ENCODE measurements around the gene SURF2.
A peak's percentile ranks its signal among the peaks of the same experiment; 100 is the strongest.

SURF2 gene

DNA sequence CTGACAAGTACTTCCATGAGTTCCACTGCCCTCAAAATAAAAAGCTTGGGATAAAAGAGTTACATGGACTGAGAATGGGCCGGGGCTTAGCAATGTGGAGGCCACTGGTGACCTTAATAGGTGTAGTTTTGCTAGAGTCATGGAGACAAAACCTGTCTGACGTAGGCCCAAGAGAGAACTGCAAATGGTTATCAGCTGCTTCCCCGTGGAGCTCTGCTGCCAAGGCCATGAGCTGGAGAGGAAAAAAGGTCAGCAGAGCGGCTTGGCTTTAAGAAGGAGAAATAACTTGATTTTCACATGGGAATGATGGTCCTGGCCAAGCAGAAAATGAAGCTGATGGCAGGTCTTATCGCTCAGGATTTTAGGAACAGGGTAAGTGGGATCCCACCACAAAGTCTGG lies 16.7 kb upstream of the SURF2 start:
- H3K27ac ChIP-seq: no peak overlapping the region
- TF ChIP-seq ZFX (IDR thresholded peaks at IDR 0.05): no peak
- TF ChIP-seq, protein P1, sequence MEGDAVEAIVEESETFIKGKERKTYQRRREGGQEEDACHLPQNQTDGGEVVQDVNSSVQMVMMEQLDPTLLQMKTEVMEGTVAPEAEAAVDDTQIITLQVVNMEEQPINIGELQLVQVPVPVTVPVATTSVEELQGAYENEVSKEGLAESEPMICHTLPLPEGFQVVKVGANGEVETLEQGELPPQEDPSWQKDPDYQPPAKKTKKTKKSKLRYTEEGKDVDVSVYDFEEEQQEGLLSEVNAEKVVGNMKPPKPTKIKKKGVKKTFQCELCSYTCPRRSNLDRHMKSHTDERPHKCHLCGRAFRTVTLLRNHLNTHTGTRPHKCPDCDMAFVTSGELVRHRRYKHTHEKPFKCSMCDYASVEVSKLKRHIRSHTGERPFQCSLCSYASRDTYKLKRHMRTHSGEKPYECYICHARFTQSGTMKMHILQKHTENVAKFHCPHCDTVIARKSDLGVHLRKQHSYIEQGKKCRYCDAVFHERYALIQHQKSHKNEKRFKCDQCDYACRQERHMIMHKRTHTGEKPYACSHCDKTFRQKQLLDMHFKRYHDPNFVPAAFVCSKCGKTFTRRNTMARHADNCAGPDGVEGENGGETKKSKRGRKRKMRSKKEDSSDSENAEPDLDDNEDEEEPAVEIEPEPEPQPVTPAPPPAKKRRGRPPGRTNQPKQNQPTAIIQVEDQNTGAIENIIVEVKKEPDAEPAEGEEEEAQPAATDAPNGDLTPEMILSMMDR (conservative IDR thresholded peaks at IDR 0.05): no peak

DNA sequence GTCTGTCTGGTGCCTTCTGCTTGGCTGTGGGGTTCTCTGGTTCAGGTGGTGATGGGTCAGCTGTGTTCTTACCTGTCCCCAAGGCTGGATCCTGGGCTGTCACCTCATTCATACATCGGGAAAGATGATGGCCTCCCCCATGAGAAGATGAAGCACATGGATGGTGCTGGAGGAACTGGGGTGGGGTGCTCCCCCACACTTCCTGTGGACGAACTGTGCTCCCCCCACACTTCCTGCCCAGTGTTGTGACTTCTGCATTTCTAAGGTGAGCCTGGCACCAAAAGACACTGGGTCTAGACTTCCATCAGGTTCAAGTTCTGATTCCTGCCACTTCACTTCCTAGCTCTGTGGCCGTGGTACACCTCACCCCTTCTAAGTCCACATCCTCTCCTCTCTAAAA lies 16.1 kb upstream of the SURF2 start:
- TF ChIP-seq, protein P1 (conservative IDR thresholded peaks at IDR 0.05): no peak
- no peak for TF ChIP-seq ZFX (IDR thresholded peaks at IDR 0.05)
- no peak overlapping the region for H3K27ac ChIP-seq

DNA sequence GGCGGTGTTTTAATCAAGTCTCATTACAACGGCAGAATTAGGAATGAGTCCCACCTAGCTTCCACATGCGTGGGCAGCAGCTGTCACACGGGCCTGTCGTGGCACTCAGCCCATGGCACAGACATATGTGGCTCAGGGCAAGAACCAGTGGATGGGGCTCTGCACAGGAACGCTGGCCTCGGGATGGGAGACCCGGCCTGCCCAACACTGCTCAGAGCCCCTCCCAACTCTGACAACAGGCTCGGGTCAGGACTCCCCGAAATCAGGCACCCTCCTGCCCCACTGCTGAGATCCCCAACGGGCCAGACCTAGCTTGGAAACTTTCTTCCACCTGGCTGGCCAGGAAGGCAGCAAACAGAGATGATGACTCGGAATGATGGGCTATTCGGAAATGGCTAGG lies 15.4 kb upstream of the SURF2 start:
- no peak overlapping the region for H3K27ac ChIP-seq
- no peak for TF ChIP-seq ZFX (IDR thresholded peaks at IDR 0.05)
- TF ChIP-seq, protein P1 (conservative IDR thresholded peaks at IDR 0.05): no peak

DNA sequence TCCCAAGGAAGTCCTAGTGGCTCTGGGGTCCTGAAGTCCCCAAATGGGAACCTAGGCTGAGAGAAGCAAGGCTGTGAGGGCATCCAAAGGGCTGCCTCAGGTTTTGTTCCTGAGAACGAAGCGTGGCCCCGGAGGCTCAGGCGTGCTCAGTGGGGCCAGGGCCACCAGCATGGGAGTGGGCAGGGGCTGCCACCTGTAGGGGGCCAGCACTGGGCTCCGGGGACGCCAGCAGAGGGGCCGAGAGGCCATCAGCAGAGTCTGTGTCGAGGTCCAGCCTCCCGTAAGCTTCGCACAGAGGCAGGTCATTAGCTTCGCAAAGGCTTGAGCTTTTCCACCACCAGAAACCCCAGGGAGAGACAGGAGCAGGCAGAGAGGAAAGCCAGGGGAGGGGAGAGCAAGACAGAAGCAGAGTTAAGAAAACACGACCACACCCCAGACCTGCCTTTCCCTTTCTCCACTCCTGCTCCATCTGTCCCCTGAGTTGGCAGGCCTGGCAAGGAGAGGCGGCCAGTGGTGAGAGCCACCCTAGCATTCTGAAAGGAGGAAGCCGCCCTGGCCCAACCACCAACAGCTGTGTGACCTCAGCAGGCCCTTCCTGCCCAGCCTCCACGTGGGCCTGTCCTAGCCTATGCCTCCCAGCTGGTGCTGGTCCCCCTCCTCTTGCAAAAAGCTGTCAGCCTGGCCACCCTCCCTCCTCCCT lies 14.8 kb upstream of the SURF2 start:
- TF ChIP-seq, protein P1 (conservative IDR thresholded peaks at IDR 0.05): no peak
- TF ChIP-seq ZFX (IDR thresholded peaks at IDR 0.05): no peak

DNA sequence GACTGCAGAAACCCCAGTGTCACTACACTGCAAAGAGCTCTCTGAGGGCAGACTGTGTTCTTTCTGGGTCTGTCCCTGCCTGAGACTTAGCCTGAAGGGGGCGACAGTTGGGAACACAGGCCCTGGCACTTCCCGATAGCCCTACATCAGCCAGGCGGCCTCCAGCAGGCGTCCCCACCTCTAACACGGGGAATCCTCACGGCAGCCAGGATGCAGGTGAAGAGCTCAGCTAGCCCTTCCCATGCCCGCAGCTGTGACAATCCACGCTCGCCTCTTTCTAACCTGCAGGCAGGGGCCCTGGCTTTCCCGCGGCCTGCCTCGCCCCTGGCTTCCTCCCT lies 14.3 kb upstream of the SURF2 start:
- H3K27ac ChIP-seq: no peak overlapping the region
- TF ChIP-seq, protein P1 (conservative IDR thresholded peaks at IDR 0.05): peak; percentile 24; the same call in 1 of the 2 replicates
- TF ChIP-seq ZFX (IDR thresholded peaks at IDR 0.05): no peak

More for the DNA sequence above, 14.8 kb upstream of the SURF2 start:
- no peak overlapping the region for H3K27ac ChIP-seq

DNA sequence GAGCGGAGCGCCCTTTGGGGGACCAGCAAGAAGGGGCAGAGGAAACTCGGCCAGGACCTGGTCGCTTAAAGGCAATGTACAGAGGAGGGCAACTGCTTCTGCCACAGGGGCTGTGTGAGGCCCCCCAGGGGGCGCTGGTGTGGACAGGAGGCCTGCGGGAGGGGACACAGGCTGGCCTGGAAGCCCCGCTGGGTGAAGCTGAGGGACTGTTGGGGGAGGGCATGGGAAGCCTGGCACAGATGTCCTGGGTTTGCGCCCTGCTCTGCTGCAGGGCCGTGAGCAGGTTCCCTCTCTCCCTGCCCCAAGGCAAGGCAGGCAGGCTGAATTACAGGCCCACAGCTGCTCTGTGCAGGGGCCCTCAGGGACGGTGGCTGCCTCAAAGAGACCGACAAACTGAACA lies 13.8 kb upstream of the SURF2 start:
- TF ChIP-seq ZFX (IDR thresholded peaks at IDR 0.05): no peak
- TF ChIP-seq, protein P1 (conservative IDR thresholded peaks at IDR 0.05): peak; percentile 25
- H3K27ac ChIP-seq: no peak overlapping the region

DNA sequence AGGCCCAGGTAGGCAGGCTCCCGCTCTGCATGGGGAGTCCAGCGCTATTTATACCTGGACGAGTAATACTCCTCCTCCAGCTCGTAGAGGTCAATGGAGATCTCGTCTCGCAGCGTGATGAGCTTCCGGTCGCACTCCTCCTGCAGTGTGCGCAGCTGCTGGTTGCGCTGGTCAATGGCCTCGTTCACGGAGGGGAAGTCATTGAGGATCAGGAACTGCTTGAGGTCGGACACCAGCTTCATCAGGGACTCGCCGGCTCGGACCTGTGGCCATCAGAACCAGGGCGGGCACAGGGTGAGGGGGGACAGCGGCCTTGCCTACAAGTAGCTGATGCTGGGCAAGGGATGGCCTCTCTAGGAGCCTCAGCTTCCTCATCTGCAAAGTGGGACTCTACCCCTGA lies 12.3 kb upstream of the SURF2 start:
- no peak overlapping the region for H3K27ac ChIP-seq
- TF ChIP-seq, protein P1 (conservative IDR thresholded peaks at IDR 0.05): no peak
- no peak for TF ChIP-seq ZFX (IDR thresholded peaks at IDR 0.05)
